ENCODE data around the gene CSKMT.
A peak's percentile ranks its signal among the peaks of the same experiment; 100 is the strongest.

The CSKMT gene

DNA sequence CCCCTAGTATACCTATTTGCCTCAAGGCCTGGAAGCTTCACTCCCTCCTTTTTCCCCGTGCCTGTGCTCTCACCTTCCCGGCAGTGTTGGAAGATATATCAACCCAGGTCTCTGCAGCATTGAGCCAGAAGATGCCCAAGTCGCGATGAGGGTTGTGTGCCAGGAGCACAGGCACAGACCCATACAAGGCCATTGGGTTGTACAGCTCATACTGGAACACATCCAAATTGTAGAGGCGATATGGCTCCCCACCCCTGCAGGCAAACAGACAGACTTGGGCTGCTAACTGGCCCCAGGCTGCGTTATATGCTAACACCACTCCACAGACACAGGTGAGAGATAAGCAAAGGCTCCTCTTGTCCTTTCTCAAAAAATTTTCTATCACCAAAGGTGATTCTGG is 32.6 kb upstream of the CSKMT start:
- no peaks in the 10 kb centered on the region for H3K27me3 ChIP-seq (ENCODE audit: insufficient read depth, low read length)
- H3K9me2 ChIP-seq (ENCODE audit: low read depth, low read length): no peaks in the 10 kb centered on the region
- H3K27ac ChIP-seq (ENCODE audit: low read depth, low read length, poor library complexity, severe bottlenecking): no peak overlapping the region
- H3K36me3 ChIP-seq (ENCODE audit: insufficient read depth, low read length): peaks cover 97% of the 10 kb centered on the region
- no peak overlapping the region for H3K4me2 ChIP-seq (ENCODE audit: low read length)
- no peak overlapping the region for H3K4me3 ChIP-seq (ENCODE audit: low read depth, low read length, poor library complexity, severe bottlenecking)
- H3F3A ChIP-seq (ENCODE audit: insufficient read depth, low read length): no peaks in the 10 kb centered on the region
- H2AFZ ChIP-seq (ENCODE audit: low read length): no peak overlapping the region
- H3K9ac ChIP-seq (ENCODE audit: low read length): no peak overlapping the region
- no peak for TF ChIP-seq EZH2 (IDR thresholded peaks at IDR 0.05; ENCODE audit: borderline replicate concordance, low read length)
- TF ChIP-seq, protein P1, sequence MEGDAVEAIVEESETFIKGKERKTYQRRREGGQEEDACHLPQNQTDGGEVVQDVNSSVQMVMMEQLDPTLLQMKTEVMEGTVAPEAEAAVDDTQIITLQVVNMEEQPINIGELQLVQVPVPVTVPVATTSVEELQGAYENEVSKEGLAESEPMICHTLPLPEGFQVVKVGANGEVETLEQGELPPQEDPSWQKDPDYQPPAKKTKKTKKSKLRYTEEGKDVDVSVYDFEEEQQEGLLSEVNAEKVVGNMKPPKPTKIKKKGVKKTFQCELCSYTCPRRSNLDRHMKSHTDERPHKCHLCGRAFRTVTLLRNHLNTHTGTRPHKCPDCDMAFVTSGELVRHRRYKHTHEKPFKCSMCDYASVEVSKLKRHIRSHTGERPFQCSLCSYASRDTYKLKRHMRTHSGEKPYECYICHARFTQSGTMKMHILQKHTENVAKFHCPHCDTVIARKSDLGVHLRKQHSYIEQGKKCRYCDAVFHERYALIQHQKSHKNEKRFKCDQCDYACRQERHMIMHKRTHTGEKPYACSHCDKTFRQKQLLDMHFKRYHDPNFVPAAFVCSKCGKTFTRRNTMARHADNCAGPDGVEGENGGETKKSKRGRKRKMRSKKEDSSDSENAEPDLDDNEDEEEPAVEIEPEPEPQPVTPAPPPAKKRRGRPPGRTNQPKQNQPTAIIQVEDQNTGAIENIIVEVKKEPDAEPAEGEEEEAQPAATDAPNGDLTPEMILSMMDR (IDR thresholded peaks at IDR 0.05; ENCODE audit: low read length): no peak
- no peaks in the 10 kb centered on the region for H3K9me3 ChIP-seq (ENCODE audit: low read length)
- no peaks in the 10 kb centered on the region for H3K4me1 ChIP-seq (ENCODE audit: insufficient read depth, low read length, severe bottlenecking)
- no peaks in the 10 kb centered on the region for H3K79me2 ChIP-seq (ENCODE audit: insufficient read depth, low read length)
- no peaks in the 10 kb centered on the region for H4K20me1 ChIP-seq (ENCODE audit: insufficient read depth, low read length)

DNA sequence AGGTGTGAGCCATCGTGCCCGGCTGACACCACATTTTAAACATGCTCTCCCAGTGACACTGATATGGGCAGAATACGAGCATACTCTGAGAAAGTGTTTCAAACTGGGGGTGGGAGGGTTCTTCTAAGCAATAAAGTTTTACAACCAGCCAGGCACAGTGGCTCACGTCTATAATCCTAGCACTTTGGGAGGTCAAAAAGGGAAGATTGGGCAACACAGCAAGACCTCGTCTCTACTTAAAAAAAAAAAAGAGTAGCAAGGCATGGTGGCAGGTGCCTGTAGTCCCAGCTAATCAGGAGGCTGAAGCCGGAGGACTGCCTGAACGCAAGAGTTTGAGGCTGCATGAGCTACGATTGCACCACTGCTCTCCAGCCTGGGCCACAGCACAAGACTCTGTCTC is 20.9 kb upstream of the CSKMT start:
- Histone ChIP-seq H3F3A (ENCODE audit: insufficient read depth, low read length) (no peaks in the 10 kb centered on the region), H3K9me2 (ENCODE audit: low read depth, low read length) (no peaks in the 10 kb centered on the region), H3K79me2 (ENCODE audit: insufficient read depth, low read length) (peaks cover 36% of the 10 kb centered on the region), H3K4me1 (ENCODE audit: insufficient read depth, low read length, severe bottlenecking) (peaks cover 21% of the 10 kb centered on the region), H4K20me1 (ENCODE audit: insufficient read depth, low read length) (no peaks in the 10 kb centered on the region), H3K9ac (ENCODE audit: low read length) (no peak overlapping the region), H3K9me3 (ENCODE audit: low read length) (no peaks in the 10 kb centered on the region), H3K36me3 (ENCODE audit: insufficient read depth, low read length) (peaks cover 51% of the 10 kb centered on the region), H3K27ac (ENCODE audit: low read depth, low read length, poor library complexity, severe bottlenecking) (no peak overlapping the region), H2AFZ (ENCODE audit: low read length) (no peak overlapping the region), H3K4me3 (ENCODE audit: low read depth, low read length, poor library complexity, severe bottlenecking) (no peak overlapping the region), H3K27me3 (ENCODE audit: insufficient read depth, low read length) (no peaks in the 10 kb centered on the region), H3K4me2 (ENCODE audit: low read length) (no peak overlapping the region)
- TF ChIP-seq EZH2 (IDR thresholded peaks at IDR 0.05; ENCODE audit: borderline replicate concordance, low read length): no peak
- TF ChIP-seq, protein P1 (IDR thresholded peaks at IDR 0.05; ENCODE audit: low read length): no peak

DNA sequence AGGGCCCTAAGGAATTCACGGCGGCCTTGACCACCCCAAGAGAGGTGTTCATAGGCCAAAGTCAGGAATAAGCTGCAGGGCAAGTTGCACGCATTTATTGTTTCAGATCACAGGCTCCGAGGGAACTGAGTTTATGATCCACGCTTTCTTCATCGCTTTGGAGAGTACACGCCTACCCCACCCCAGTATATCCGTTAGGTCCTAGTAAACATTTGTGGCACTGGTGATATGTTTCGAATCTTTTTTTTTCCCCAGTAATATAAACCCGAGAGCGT is 19.5 kb upstream of the CSKMT start:
- no peaks in the 10 kb centered on the region for H3K9me3 ChIP-seq (ENCODE audit: low read length)

More for the DNA sequence above, 19.5 kb upstream of the CSKMT start:
- peak overlapping the region; percentile 86 for H3K9ac ChIP-seq (ENCODE audit: low read length)
- H3K79me2 ChIP-seq (ENCODE audit: insufficient read depth, low read length): peaks cover 36% of the 10 kb centered on the region
- no peaks in the 10 kb centered on the region for H4K20me1 ChIP-seq (ENCODE audit: insufficient read depth, low read length)
- peak overlapping the region; percentile 74 for H3K27ac ChIP-seq (ENCODE audit: low read depth, low read length, poor library complexity, severe bottlenecking)
- no peaks in the 10 kb centered on the region for H3F3A ChIP-seq (ENCODE audit: insufficient read depth, low read length)
- TF ChIP-seq, protein P1 (IDR thresholded peaks at IDR 0.05; ENCODE audit: low read length): no peak
- no peak for TF ChIP-seq EZH2 (IDR thresholded peaks at IDR 0.05; ENCODE audit: borderline replicate concordance, low read length)
- H3K9me2 ChIP-seq (ENCODE audit: low read depth, low read length): no peaks in the 10 kb centered on the region
- no peaks in the 10 kb centered on the region for H3K27me3 ChIP-seq (ENCODE audit: insufficient read depth, low read length)
- H3K36me3 ChIP-seq (ENCODE audit: insufficient read depth, low read length): peaks cover 55% of the 10 kb centered on the region
- peak overlapping the region; percentile 67 for H3K4me2 ChIP-seq (ENCODE audit: low read length)
- peak overlapping the region; percentile 91 for H3K4me3 ChIP-seq (ENCODE audit: low read depth, low read length, poor library complexity, severe bottlenecking)
- H2AFZ ChIP-seq (ENCODE audit: low read length): no peak overlapping the region
- peaks cover 21% of the 10 kb centered on the region for H3K4me1 ChIP-seq (ENCODE audit: insufficient read depth, low read length, severe bottlenecking)

All from OCI-LY1 (cell line).